Measurements from ENCODE around the gene LGALS16. TPM values are rescaled to one million over a fixed set of nuclear protein-coding genes. Genes with fewer than 3 reads are reported as not detected.
"Not testable (repeated sequence)": the region's sequence is repeated elsewhere in the genome, so short reads cannot be mapped to it uniquely, and the experiment has no call there.

The LGALS16 gene
- total RNA-seq, 1 experiment from 2014 or later, result not detected

DNA sequence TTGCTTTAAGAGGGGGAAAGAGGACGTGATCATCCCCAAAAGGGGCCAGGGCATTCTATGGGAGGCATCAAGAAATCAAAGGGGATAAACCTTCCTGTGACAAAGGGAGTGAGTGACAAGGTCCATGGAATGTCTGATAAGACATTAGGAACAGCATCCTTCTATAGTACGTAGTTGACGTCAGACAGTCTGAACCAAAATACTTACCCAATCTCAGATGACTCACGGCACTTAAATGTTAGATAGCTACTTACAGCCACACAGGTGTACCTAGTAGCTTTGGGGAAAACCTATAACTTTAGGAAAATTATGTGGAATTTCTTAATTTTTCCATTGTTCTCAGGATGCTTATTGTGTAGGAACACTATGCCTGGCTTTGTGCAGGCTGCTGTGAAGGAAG, 4.9 kb downstream of the LGALS16 start:
- H3K9me3 ChIP-seq (ENCODE audit: insufficient read depth, low read depth), result no peaks in the 10 kb centered on the region
- no peaks in the 10 kb centered on the region for H3K36me3 ChIP-seq (ENCODE audit: low read depth)
- no TSS peak for BruUV-seq (replicated peaks)
- H3K27me3 ChIP-seq (ENCODE audit: insufficient read depth, low read depth), result peaks cover 28% of the 10 kb centered on the region
- no peaks in the 10 kb centered on the region for H3K9me2 ChIP-seq (ENCODE audit: insufficient read depth)
- H3K4me3 ChIP-seq, result no peak overlapping the region
- ChIA-PET POLR2A (ENCODE audit: unreplicated experiment) (no interaction called here), CTCF (interaction anchor here (0.6 kb wide), 1 partner anchor 109 kb away, joined by 4 read pairs; no protein-coding TSS in a partner anchor)
- no peak overlapping the region for H3K4me2 ChIP-seq
- H2AFZ ChIP-seq, result no peak overlapping the region
- no peaks in the 10 kb centered on the region for H3F3A ChIP-seq (ENCODE audit: insufficient read depth, low read depth)
- DNase-seq, result no peak
- TF ChIP-seq EZH2 (IDR thresholded peaks at IDR 0.05; ENCODE audit: low read depth), result no peak
- TF ChIP-seq, protein P1, sequence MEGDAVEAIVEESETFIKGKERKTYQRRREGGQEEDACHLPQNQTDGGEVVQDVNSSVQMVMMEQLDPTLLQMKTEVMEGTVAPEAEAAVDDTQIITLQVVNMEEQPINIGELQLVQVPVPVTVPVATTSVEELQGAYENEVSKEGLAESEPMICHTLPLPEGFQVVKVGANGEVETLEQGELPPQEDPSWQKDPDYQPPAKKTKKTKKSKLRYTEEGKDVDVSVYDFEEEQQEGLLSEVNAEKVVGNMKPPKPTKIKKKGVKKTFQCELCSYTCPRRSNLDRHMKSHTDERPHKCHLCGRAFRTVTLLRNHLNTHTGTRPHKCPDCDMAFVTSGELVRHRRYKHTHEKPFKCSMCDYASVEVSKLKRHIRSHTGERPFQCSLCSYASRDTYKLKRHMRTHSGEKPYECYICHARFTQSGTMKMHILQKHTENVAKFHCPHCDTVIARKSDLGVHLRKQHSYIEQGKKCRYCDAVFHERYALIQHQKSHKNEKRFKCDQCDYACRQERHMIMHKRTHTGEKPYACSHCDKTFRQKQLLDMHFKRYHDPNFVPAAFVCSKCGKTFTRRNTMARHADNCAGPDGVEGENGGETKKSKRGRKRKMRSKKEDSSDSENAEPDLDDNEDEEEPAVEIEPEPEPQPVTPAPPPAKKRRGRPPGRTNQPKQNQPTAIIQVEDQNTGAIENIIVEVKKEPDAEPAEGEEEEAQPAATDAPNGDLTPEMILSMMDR (conservative IDR thresholded peaks at IDR 0.05), result no peak
- H4K20me1 ChIP-seq (ENCODE audit: insufficient read depth), result no peaks in the 10 kb centered on the region
- no peak overlapping the region for H3K27ac ChIP-seq
- H3K4me1 ChIP-seq (replicated peaks; ENCODE audit: insufficient read depth), result no peaks in the 10 kb centered on the region
- intact Hi-C loops (cut with micrococcal nuclease; ENCODE audit: unreplicated experiment), result no loop called here
- no peaks in the 10 kb centered on the region for H3K79me2 ChIP-seq (ENCODE audit: low read depth)

DNA sequence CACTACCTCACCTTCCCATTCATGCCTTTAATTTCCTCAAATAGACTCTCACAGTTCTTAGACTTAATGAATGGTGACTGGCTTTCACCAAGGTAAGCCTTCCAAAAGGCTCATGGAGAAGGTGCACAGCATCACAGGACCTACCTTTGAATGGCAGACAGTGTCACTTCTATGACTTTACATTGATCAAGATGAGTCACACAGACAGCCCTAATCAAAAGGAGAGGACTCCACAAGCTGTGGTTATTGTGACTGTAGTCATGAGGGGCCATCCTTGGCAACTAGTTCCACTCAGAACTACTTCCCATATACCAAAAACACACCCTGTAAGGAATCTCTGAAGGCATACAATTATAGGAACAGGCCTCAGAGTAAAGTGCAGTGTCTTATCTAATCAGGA, 5.9 kb downstream of the LGALS16 start:
- TF ChIP-seq, protein P1 (conservative IDR thresholded peaks at IDR 0.05), result no peak
- TF ChIP-seq EZH2 (IDR thresholded peaks at IDR 0.05; ENCODE audit: low read depth), result no peak
- Histone ChIP-seq H3F3A (ENCODE audit: insufficient read depth, low read depth) (no peaks in the 10 kb centered on the region), H3K36me3 (ENCODE audit: low read depth) (no peaks in the 10 kb centered on the region), H3K79me2 (ENCODE audit: low read depth) (no peaks in the 10 kb centered on the region), H3K27me3 (ENCODE audit: insufficient read depth, low read depth) (peaks cover 28% of the 10 kb centered on the region), H4K20me1 (ENCODE audit: insufficient read depth) (no peaks in the 10 kb centered on the region), H3K9me2 (ENCODE audit: insufficient read depth) (no peaks in the 10 kb centered on the region), H3K4me1 (replicated peaks; ENCODE audit: insufficient read depth) (no peaks in the 10 kb centered on the region), H2AFZ (no peak overlapping the region), H3K27ac (no peak overlapping the region), H3K4me3 (no peak overlapping the region), H3K9me3 (ENCODE audit: insufficient read depth, low read depth) (no peaks in the 10 kb centered on the region), H3K4me2 (no peak overlapping the region)
- no peak for DNase-seq
- CTCF ChIA-PET, result no interaction called here
- POLR2A ChIA-PET (ENCODE audit: unreplicated experiment), result no interaction called here
- BruUV-seq (replicated peaks), result no TSS peak
- intact Hi-C loops (cut with micrococcal nuclease; ENCODE audit: unreplicated experiment), result no loop called here

DNA sequence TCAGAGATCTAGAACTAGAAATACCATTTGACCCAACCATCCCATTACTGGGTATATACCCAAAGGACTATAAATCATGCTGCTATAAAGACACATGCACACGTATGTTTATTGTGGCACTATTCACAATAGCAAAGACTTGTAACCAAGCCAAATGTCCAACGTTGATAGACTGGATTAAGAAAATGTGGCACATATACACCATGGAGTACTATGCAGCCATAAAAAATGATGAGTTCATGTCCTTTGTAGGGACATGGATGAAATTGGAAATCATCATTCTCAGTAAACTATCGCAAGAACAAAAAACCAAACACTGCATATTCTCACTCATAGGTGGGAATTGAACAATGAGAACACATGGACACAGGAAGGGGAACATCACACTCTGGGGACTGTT, 14.1 kb downstream of the LGALS16 start:
- DNase-seq; H3K79me2 ChIP-seq (ENCODE audit: low read depth); H4K20me1 ChIP-seq (ENCODE audit: insufficient read depth); H3K9me2 ChIP-seq (ENCODE audit: insufficient read depth); BruUV-seq (replicated peaks); H2AFZ ChIP-seq; H3K36me3 ChIP-seq (ENCODE audit: low read depth); H3K27ac ChIP-seq; H3K4me2 ChIP-seq; H3K4me3 ChIP-seq; H3K4me1 ChIP-seq (replicated peaks; ENCODE audit: insufficient read depth); H3K9me3 ChIP-seq (ENCODE audit: insufficient read depth, low read depth); POLR2A ChIA-PET (ENCODE audit: unreplicated experiment); CTCF ChIA-PET; H3F3A ChIP-seq (ENCODE audit: insufficient read depth, low read depth): not testable (repeated sequence)
- H3K27me3 ChIP-seq (ENCODE audit: insufficient read depth, low read depth), result peaks cover 22% of the 10 kb centered on the region; the same call in 1 of the 2 replicates
- intact Hi-C loops (cut with micrococcal nuclease; ENCODE audit: unreplicated experiment), result loop anchor here (5.0 kb wide), 1 partner anchor 172 kb away; no protein-coding TSS in a partner anchor

DNA sequence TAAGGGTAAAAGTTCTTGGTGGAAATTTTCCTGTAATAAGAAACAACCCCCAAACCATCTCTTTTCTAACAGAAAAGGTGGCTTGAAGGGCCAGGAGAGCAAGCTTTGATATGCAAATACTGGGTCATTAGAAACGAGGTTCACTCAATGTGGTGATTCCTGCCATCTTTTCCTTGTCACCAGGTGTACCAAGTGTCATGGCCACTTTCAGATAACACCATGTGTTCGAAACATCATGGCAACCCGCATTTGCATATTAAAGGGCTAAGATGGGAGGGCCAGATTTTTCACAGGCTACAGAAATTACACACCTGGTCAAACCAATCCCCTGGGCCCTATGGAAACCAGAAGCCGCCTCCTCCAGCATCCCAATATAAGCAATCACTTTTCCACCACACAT, 15.3 kb downstream of the LGALS16 start:
- H3K9me2 ChIP-seq (ENCODE audit: insufficient read depth), result no peaks in the 10 kb centered on the region
- no peaks in the 10 kb centered on the region for H3K79me2 ChIP-seq (ENCODE audit: low read depth)
- H3K36me3 ChIP-seq (ENCODE audit: low read depth), result no peaks in the 10 kb centered on the region
- H3K9me3 ChIP-seq (ENCODE audit: insufficient read depth, low read depth), result no peaks in the 10 kb centered on the region
- H4K20me1 ChIP-seq (ENCODE audit: insufficient read depth), result no peaks in the 10 kb centered on the region
- DNase-seq, result no peak
- CTCF ChIA-PET, result interaction anchor here (0.7 kb wide), 1 partner anchor 190 kb away, joined by 5 read pairs; the partner anchor contains the start of gene TIMM50
- POLR2A ChIA-PET (ENCODE audit: unreplicated experiment), result no interaction called here
- no peaks in the 10 kb centered on the region for H3F3A ChIP-seq (ENCODE audit: insufficient read depth, low read depth)
- no peak overlapping the region for H3K4me3 ChIP-seq
- BruUV-seq (replicated peaks), result no TSS peak
- H3K27ac ChIP-seq, result no peak overlapping the region
- peaks cover 26% of the 10 kb centered on the region; the same call in 1 of the 2 replicates for H3K27me3 ChIP-seq (ENCODE audit: insufficient read depth, low read depth)
- H3K4me2 ChIP-seq, result no peak overlapping the region
- no peak overlapping the region for H2AFZ ChIP-seq
- intact Hi-C loops (cut with micrococcal nuclease; ENCODE audit: unreplicated experiment), result loop anchor here (5.0 kb wide), 1 partner anchor 171 kb away; no protein-coding TSS in a partner anchor
- no peaks in the 10 kb centered on the region for H3K4me1 ChIP-seq (replicated peaks; ENCODE audit: insufficient read depth)
- TF ChIP-seq EZH2 (IDR thresholded peaks at IDR 0.05; ENCODE audit: low read depth), result no peak
- TF ChIP-seq, protein P1 (conservative IDR thresholded peaks at IDR 0.05), result no peak

All from PC-9 (cell line).